ENCODE results near the gene ANKRD61. TPM values are rescaled to one million over a fixed set of nuclear protein-coding genes. Genes with fewer than 3 reads are reported as not detected.
A peak's percentile ranks its signal among the peaks of the same experiment; 100 is the strongest.
"Not testable (repeated sequence)": the region's sequence is repeated elsewhere in the genome, so short reads cannot be mapped to it uniquely, and the experiment has no call there.

ANKRD61 gene
- not detected for total RNA-seq
- polyA plus RNA-seq: under 1 TPM in 3 of 4 donors, not detected in 1; 0.15 to 0.53 (median 0.32) TPM

DNA sequence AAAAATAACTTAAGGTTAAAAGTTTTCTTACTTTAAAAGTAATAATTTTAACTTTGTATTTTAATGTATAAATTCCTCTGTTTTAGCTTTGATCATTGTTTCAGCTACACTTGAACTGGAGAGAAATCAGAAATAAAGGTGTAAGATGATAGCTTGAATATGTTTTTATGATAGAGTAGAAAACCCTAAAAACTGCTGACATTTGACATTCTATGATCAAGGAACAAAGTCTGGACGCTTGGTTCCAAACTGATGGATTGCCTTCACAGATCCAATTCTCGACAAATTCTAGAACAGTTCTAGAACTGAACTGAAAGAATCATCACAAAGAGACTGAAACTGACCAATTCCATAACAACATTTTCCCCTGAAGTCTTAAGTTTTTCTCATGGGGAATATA, at the start of gene ANKRD61:
TSS of gene ANKRD61 (plus strand) at position 389 of the 400 bp plus-strand sequence. CDS start at position 389, 0 bp downstream.
- Mint-ChIP-seq H3K9me3 (no peaks in the 10 kb centered on the region), H3K36me3 (peaks cover 35% of the 10 kb centered on the region), H3K4me1 (peaks cover 10 to 29% (median 13%) of the 10 kb centered on the region in 4 donors), H3K27me3 (no peaks in the 10 kb centered on the region), H3K27ac (peak within 1 kb of the TSS in 2 of 3 donors; percentile 64 to 82), H3K4me3 (no peak within 1 kb of the TSS)
- Histone ChIP-seq H3K4me1 (ENCODE audit: control insufficient read depth, insufficient read depth, low read length, poor library complexity, severe bottlenecking) (peaks cover 11% of the 10 kb centered on the region), H3K27ac (ENCODE audit: insufficient read depth, low read length, poor library complexity, severe bottlenecking) (no peak within 1 kb of the TSS), H3K36me3 (ENCODE audit: control insufficient read depth, insufficient read depth, low read length) (peaks cover 67% of the 10 kb centered on the region), H3K9me3 (ENCODE audit: control insufficient read depth in 2 of 2, low read length in 2 of 2) (no peaks in the 10 kb centered on the region), H3K27me3 (ENCODE audit: control insufficient read depth, insufficient read depth, low read length) (no peaks in the 10 kb centered on the region), H3K4me3 (ENCODE audit: low read depth, low read length) (no peak within 1 kb of the TSS)
- DNase-seq (no peak), ATAC-seq (ENCODE audit: low read depth in 2 of 2) (no peak)

GRCh38 chr7:5987061-5987460, 44.1 kb upstream of the ANKRD61 start:
- H3K4me1 Mint-ChIP-seq; ATAC-seq (ENCODE audit: low read depth in 2 of 2); H3K4me3 ChIP-seq (ENCODE audit: low read depth, low read length); H3K27ac Mint-ChIP-seq; H3K27ac ChIP-seq (ENCODE audit: insufficient read depth, low read length, poor library complexity, severe bottlenecking); H3K4me1 ChIP-seq (ENCODE audit: control insufficient read depth, insufficient read depth, low read length, poor library complexity, severe bottlenecking); DNase-seq; H3K9me3 Mint-ChIP-seq; H3K4me3 Mint-ChIP-seq; H3K9me3 ChIP-seq (ENCODE audit: control insufficient read depth in 2 of 2, low read length in 2 of 2); H3K27me3 ChIP-seq (ENCODE audit: control insufficient read depth, insufficient read depth, low read length); H3K27me3 Mint-ChIP-seq: not testable (repeated sequence)
- peaks cover 22% of the 10 kb centered on the region for H3K36me3 ChIP-seq (ENCODE audit: control insufficient read depth, insufficient read depth, low read length)
- peaks cover 17% of the 10 kb centered on the region for H3K36me3 Mint-ChIP-seq

DNA sequence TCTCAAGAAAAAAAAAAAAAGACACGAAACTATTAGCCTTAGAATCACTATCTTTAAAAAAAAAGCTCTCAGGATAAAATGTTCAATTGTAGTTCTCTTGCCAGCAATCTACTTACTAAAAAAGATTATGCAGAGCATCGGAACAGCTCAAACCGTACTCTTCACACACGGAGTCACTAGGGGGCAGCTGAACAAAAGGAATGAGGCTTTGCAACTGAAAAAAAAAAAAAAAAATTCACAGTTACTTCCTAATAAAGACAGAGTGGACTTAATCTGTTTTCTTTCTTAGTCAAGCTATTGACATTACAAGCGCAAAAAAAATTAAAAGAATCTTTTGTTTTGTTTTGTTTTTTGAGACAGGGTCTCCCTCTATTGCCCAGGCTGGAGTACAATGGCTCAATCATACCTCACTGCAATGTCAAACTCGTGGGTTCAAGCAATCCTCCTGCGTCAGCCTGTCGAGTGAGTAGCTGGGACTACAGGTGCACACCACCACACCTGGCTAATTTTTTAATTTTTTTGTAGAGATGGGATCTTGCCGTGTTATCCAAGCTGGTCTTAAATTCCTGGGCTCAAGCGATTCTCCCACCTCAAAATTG, 33.9 kb upstream of the ANKRD61 start:
- Mint-ChIP-seq H3K27ac (no peak overlapping the region), H3K9me3 (no peaks in the 10 kb centered on the region), H3K4me1 (peaks cover 0 to 3% (median 0%) of the 10 kb centered on the region in 4 donors), H3K27me3 (no peaks in the 10 kb centered on the region), H3K36me3 (peaks cover 29% of the 10 kb centered on the region), H3K4me3 (no peak overlapping the region)
- DNase-seq (peak; percentile 21 to 75 (median 63)), ATAC-seq (ENCODE audit: low read depth in 2 of 2) (peak; percentile 50 to 58)
- Histone ChIP-seq H3K4me3 (ENCODE audit: low read depth, low read length) (no peak overlapping the region), H3K4me1 (ENCODE audit: control insufficient read depth, insufficient read depth, low read length, poor library complexity, severe bottlenecking) (no peaks in the 10 kb centered on the region), H3K9me3 (ENCODE audit: control insufficient read depth in 2 of 2, low read length in 2 of 2) (no peaks in the 10 kb centered on the region), H3K36me3 (ENCODE audit: control insufficient read depth, insufficient read depth, low read length) (peaks cover 58% of the 10 kb centered on the region), H3K27ac (ENCODE audit: insufficient read depth, low read length, poor library complexity, severe bottlenecking) (no peak overlapping the region), H3K27me3 (ENCODE audit: control insufficient read depth, insufficient read depth, low read length) (no peaks in the 10 kb centered on the region)

DNA sequence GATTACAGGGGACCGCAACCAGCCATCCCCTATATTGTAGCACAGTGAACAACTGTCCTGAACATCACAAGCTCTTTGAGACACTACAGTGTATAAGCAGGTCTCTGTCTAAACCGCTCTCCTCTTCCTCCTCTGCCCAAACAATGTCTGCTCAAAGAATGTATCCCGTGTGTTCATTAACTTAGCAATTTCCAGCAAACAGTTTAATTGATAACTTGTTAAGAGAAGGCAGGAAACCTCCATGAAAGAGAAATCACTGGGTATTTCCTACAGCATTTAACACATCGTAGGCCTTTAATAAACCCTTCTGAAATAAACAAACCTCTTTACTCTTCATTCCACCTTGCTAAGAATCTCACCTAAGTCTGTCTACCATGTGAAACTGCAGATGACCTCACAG, 23.8 kb upstream of the ANKRD61 start:
- Mint-ChIP-seq H3K9me3 (no peaks in the 10 kb centered on the region), H3K27ac (peak overlapping the region; percentile 4 to 50 (median 22)), H3K4me3 (peak overlapping the region; percentile 52 to 95 (median 77)), H3K4me1 (peaks cover 5 to 42% (median 30%) of the 10 kb centered on the region in 4 donors), H3K27me3 (peaks cover 4% of the 10 kb centered on the region), H3K36me3 (peaks cover 14% of the 10 kb centered on the region)
- no peak for DNase-seq
- H3K36me3 ChIP-seq (ENCODE audit: control insufficient read depth, insufficient read depth, low read length): peaks cover 11% of the 10 kb centered on the region
- no peaks in the 10 kb centered on the region for H3K27me3 ChIP-seq (ENCODE audit: control insufficient read depth, insufficient read depth, low read length)
- ATAC-seq (ENCODE audit: low read depth in 2 of 2): no peak
- no peak overlapping the region for H3K4me3 ChIP-seq (ENCODE audit: low read depth, low read length)
- peak overlapping the region; percentile 15 for H3K27ac ChIP-seq (ENCODE audit: insufficient read depth, low read length, poor library complexity, severe bottlenecking)
- no peaks in the 10 kb centered on the region for H3K9me3 ChIP-seq (ENCODE audit: control insufficient read depth in 2 of 2, low read length in 2 of 2)
- peaks cover 11% of the 10 kb centered on the region for H3K4me1 ChIP-seq (ENCODE audit: control insufficient read depth, insufficient read depth, low read length, poor library complexity, severe bottlenecking)

DNA sequence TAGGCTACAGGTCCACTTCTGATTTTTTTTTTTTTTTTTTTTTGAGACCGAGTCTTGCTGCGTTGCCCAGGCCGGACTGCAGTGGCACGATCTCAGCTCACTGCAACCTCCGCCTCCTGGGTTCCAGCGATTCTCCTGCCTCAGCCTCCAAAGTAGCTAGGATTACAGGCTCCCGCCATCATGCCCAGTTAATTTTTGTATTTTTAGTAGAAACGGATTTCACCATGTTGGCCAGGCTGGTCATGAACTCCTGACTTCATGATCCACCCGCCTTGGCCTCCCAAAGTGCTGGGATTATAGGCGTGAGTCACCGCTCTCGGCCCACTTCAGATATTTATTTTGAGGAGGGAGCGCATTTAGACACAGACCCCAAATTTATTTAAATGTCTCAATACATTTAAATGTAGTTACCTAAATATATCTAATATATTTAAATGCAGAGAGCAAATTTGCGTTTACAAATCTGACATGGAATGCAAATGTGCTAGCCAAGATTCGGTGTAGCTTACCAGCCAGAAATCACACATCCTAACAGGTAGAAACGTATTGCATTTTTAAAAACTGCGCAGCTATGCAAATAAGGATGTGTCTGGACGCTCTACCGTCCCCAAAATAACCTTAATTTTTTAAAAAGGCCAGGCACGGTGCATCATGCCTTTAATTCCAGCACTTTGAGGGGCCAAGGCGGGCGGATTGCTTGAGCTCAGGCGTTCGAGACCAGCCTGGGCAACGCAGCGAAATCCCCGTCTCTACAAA, 23.2 kb upstream of the ANKRD61 start:
- DNase-seq: peak in 1 of 3 donors; percentile 11
- Mint-ChIP-seq H3K27ac (peak overlapping the region; percentile 14 to 94 (median 22)), H3K4me3 (peak overlapping the region; percentile 52 to 98 (median 92)), H3K4me1 (peaks cover 10 to 48% (median 35%) of the 10 kb centered on the region in 4 donors), H3K36me3 (peaks cover 16% of the 10 kb centered on the region)
- Histone ChIP-seq H3K4me1 (ENCODE audit: control insufficient read depth, insufficient read depth, low read length, poor library complexity, severe bottlenecking) (peaks cover 11% of the 10 kb centered on the region), H3K27ac (ENCODE audit: insufficient read depth, low read length, poor library complexity, severe bottlenecking) (peak overlapping the region; percentile 91), H3K4me3 (ENCODE audit: low read depth, low read length) (peak overlapping the region; percentile 77)
- H3K36me3 ChIP-seq (ENCODE audit: control insufficient read depth, insufficient read depth, low read length); H3K27me3 ChIP-seq (ENCODE audit: control insufficient read depth, insufficient read depth, low read length); ATAC-seq (ENCODE audit: low read depth in 2 of 2); H3K9me3 Mint-ChIP-seq; H3K27me3 Mint-ChIP-seq; H3K9me3 ChIP-seq (ENCODE audit: control insufficient read depth in 2 of 2, low read length in 2 of 2): not testable (repeated sequence)

DNA sequence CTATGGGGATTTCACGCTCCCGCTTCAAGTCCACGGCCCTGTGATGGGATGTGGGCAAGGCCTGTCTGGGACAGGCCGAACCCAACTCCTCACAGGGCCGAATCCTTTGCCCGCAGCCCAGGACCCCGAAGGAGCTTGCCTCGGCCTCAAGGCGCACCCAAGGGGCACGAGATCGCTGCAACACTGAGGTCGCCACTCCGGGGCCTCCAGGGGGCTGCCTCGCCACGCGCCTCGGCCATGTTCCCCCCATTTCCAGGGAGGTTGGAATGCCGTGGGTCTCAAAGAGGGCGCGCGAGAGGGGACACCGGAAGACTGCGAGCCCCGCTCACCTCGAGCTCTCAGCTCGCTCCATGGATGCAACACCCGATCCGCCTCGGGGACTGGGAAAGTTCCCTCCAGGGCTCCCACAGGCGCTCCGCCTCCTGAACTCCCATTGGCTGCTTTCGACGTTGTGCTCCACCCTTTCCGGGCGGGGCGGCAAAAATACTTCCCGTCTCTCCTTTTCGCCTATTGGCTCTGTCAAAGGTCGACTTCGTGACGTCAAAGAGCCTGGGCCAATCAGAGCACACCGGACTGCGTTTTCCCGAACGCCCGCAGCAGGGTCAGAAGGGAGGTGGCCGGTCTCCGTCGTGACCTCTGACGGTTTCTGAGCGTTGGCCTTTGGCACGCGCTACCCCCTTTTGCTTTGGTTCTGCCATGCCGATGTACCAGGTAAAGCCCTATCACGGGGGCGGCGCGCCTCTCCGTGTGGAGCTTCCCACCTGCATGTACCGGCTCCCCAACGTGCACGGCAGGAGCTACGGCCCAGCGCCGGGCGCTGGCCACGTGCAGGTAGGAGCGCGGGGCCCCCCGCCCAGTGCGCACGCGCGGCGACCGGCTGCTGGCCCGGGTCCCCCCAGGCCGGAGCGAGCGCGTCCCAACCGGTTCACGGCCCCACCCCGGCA, 22.2 kb upstream of the ANKRD61 start, which contains the start of the genes AIMP2 and PMS2:
TSS of gene AIMP2 (plus strand) at position 605 of the 944 bp plus-strand sequence. CDS start at position 697, 92 bp downstream.
TSS of gene PMS2 (minus strand) at position 382 of the 944 bp plus-strand sequence. CDS start at position 352, 30 bp downstream.
- DNase-seq (peak; percentile 94 to 97 (median 97)), ATAC-seq (ENCODE audit: low read depth in 2 of 2) (peak; percentile 89 to 90)
- H3K9me3 Mint-ChIP-seq: no peaks in the 10 kb centered on the region
- Histone ChIP-seq H3K36me3 (ENCODE audit: control insufficient read depth, insufficient read depth, low read length) (peaks cover under 1% of the 10 kb centered on the region), H3K27me3 (ENCODE audit: control insufficient read depth, insufficient read depth, low read length) (no peaks in the 10 kb centered on the region), H3K9me3 (ENCODE audit: control insufficient read depth in 2 of 2, low read length in 2 of 2) (no peaks in the 10 kb centered on the region), H3K27ac (ENCODE audit: insufficient read depth, low read length, poor library complexity, severe bottlenecking) (peak within 1 kb of the TSS; percentile 91), H3K4me3 (ENCODE audit: low read depth, low read length) (peak within 1 kb of the TSS; percentile 77), H3K4me1 (ENCODE audit: control insufficient read depth, insufficient read depth, low read length, poor library complexity, severe bottlenecking) (peaks cover 11% of the 10 kb centered on the region)
- H3K36me3 Mint-ChIP-seq: peaks cover 12% of the 10 kb centered on the region
- H3K4me1 Mint-ChIP-seq: peaks cover 10 to 51% (median 35%) of the 10 kb centered on the region in 4 donors
- peaks cover 4% of the 10 kb centered on the region for H3K27me3 Mint-ChIP-seq
- peak within 1 kb of the TSS; percentile 87 to 98 (median 94) for H3K27ac Mint-ChIP-seq
- H3K4me3 Mint-ChIP-seq: peak within 1 kb of the TSS; percentile 90 to 98 (median 96)

DNA sequence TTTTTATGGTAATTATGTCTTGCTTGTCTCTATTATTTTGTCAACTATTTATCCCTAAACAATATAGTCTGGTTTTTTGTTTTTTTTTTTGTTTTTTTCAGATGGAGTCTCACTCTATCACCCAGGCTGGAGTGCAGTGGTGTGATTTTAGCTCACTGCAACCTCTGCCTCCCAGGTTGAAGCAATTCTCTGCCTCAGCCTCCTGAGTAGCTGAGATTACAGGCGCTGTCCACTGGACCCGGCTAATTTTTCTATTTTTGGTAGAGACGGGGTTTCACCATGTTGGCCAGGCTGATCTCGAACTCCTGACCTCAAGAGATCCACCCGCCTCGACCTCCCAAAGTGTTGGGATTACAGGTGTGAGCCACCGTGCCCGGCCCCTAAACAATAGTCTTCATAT, 20.8 kb upstream of the ANKRD61 start:
- peaks cover 12% of the 10 kb centered on the region for H3K36me3 Mint-ChIP-seq
- not testable (repeated sequence) for H3K36me3 ChIP-seq (ENCODE audit: control insufficient read depth, insufficient read depth, low read length); H3K4me3 ChIP-seq (ENCODE audit: low read depth, low read length); H3K27me3 Mint-ChIP-seq; H3K9me3 ChIP-seq (ENCODE audit: control insufficient read depth in 2 of 2, low read length in 2 of 2); H3K27ac ChIP-seq (ENCODE audit: insufficient read depth, low read length, poor library complexity, severe bottlenecking); ATAC-seq (ENCODE audit: low read depth in 2 of 2); DNase-seq; H3K27me3 ChIP-seq (ENCODE audit: control insufficient read depth, insufficient read depth, low read length); H3K9me3 Mint-ChIP-seq
- H3K4me1 ChIP-seq (ENCODE audit: control insufficient read depth, insufficient read depth, low read length, poor library complexity, severe bottlenecking): peaks cover 11% of the 10 kb centered on the region
- H3K27ac Mint-ChIP-seq: peak overlapping the region in 1 of 3 donors; percentile 94
- peaks cover 10 to 49% (median 33%) of the 10 kb centered on the region in 4 donors for H3K4me1 Mint-ChIP-seq
- peak overlapping the region; percentile 87 to 92 (median 90) for H3K4me3 Mint-ChIP-seq
